ENCODE data around the gene GRK4. TPM values are rescaled to one million over a fixed set of nuclear protein-coding genes. Genes with fewer than 3 reads are reported as not detected.
A peak's percentile ranks its signal among the peaks of the same experiment; 100 is the strongest.
"Not testable (repeated sequence)": the region's sequence is repeated elsewhere in the genome, so short reads cannot be mapped to it uniquely, and the experiment has no call there.

Gene GRK4
- total and polyA plus RNA-seq, 11 donors = 4.9 to 12.0 (median 9.3) TPM

GRCh38 chr4:3046162-3046561 is 82.8 kb downstream of the GRK4 start:
- no peak overlapping the region for H3K4me3 ChIP-seq
- DNase-seq (no peak), ATAC-seq (no peak)
- TF ChIP-seq POLR2A (IDR thresholded peaks at IDR 0.05) (no peak), CTCF (IDR thresholded peaks at IDR 0.05) (no peak)
- intact Hi-C loops (cut with DNase I) = no loop called here
- H3K9me3 ChIP-seq = no peaks in the 10 kb centered on the region
- H3K27me3 ChIP-seq = no peaks in the 10 kb centered on the region
- WGBS, 4 donors = 77 to 82% (median 80%) methylated on average over 7 of the region's 7 CpGs
- no peaks in the 10 kb centered on the region for H3K36me3 ChIP-seq
- peak overlapping the region in 1 of 12 donors; percentile 69 for H3K27ac ChIP-seq
- peaks cover 0 to 50% (median 14%) of the 10 kb centered on the region in 12 donors for H3K4me1 ChIP-seq

GRCh38 chr4:3046623-3047022 is 83.3 kb downstream of the GRK4 start:
- Histone ChIP-seq H3K27ac (peak overlapping the region in 1 of 12 donors; percentile 69), H3K4me1 (peaks cover 0 to 45% (median 14%) of the 10 kb centered on the region in 12 donors), H3K27me3 (no peaks in the 10 kb centered on the region), H3K36me3 (no peaks in the 10 kb centered on the region), H3K9me3 (no peaks in the 10 kb centered on the region), H3K4me3 (no peak overlapping the region)
- TF ChIP-seq CTCF (IDR thresholded peaks at IDR 0.05) (no peak), POLR2A (IDR thresholded peaks at IDR 0.05) (no peak)
- WGBS, 4 donors = 84 to 88% (median 85%) methylated on average over 4 of the region's 4 CpGs
- intact Hi-C loops (cut with DNase I) = no loop called here
- no peak for DNase-seq
- no peak for ATAC-seq

- peak overlapping the region in 1 of 12 donors; percentile 49 for H3K27ac ChIP-seq
- TF ChIP-seq POLR2A (IDR thresholded peaks at IDR 0.05) (no peak), CTCF (IDR thresholded peaks at IDR 0.05) (peak; percentile 64 to 81 (median 74))
- ATAC-seq (peak; percentile 40 to 70 (median 56)), DNase-seq (peak; percentile 56 to 79 (median 66))
- H3K4me1 ChIP-seq = peaks cover 0 to 35% (median 7%) of the 10 kb centered on the region in 12 donors
- H3K27me3 ChIP-seq = no peaks in the 10 kb centered on the region
- H3K36me3 ChIP-seq = no peaks in the 10 kb centered on the region
- no peaks in the 10 kb centered on the region for H3K9me3 ChIP-seq
- 56 to 58% (median 57%) methylated on average over 20 of the region's 20 CpGs for WGBS, 4 donors
- intact Hi-C loops (cut with DNase I) = no loop called here
- peak overlapping the region in 6 of 12 donors; percentile 21 to 39 (median 30) for H3K4me3 ChIP-seq
Observed at GRCh38 chr4:3047464-3048286, 84.3 kb downstream of the GRK4 start.

GRCh38 chr4:3051141-3051897 is 87.9 kb downstream of the GRK4 start:
- 87 to 93% (median 91%) methylated on average over 10 to 12 of the region's 12 CpGs for WGBS, 4 donors

More at GRCh38 chr4:3051141-3051897, 87.9 kb downstream of the GRK4 start:
- intact Hi-C loops (cut with DNase I); H3K36me3 ChIP-seq; H3K4me3 ChIP-seq; H3K27ac ChIP-seq; H3K27me3 ChIP-seq; DNase-seq; ATAC-seq: not testable (repeated sequence)
- Histone ChIP-seq H3K9me3 (peaks cover 0 to 15% (median 4%) of the 10 kb centered on the region in 12 donors), H3K4me1 (peaks cover 0 to 15% (median 0%) of the 10 kb centered on the region in 12 donors)

Measured in heart left ventricle (tissue), 16 donors.